ENCODE data around the gene JADE2.

JADE2 gene

GRCh38 chr5:134570886-134571285 lies 45.4 kb downstream of the JADE2 start:
- no peak for DNase-seq

GRCh38 chr5:134571693-134572405 lies 46.4 kb downstream of the JADE2 start:
- no peak for DNase-seq

- no peak for DNase-seq
Observed at GRCh38 chr5:134572811-134573210, 47.3 kb downstream of the JADE2 start.

- no peak for DNase-seq
Observed at GRCh38 chr5:134574521-134574920, 49.1 kb downstream of the JADE2 start.

- no peak for DNase-seq
Observed at GRCh38 chr5:134575316-134575715, 49.8 kb downstream of the JADE2 start.

- DNase-seq, result no peak
Observed at GRCh38 chr5:134576386-134577021, 51.0 kb downstream of the JADE2 start.

GRCh38 chr5:134577022-134577795 lies 51.7 kb downstream of the JADE2 start:
- no peak for DNase-seq

GRCh38 chr5:134577796-134578577 lies 52.5 kb downstream of the JADE2 start:
- peak; percentile 81 for DNase-seq

- no peak for DNase-seq
Observed at GRCh38 chr5:134578578-134579283, 53.3 kb downstream of the JADE2 start.

GRCh38 chr5:134579284-134579771 lies 53.9 kb downstream of the JADE2 start:
- no peak for DNase-seq

- DNase-seq, result no peak
Observed at GRCh38 chr5:134580001-134580460, 54.6 kb downstream of the JADE2 start.

GRCh38 chr5:134581241-134581981 lies 55.9 kb downstream of the JADE2 start:
- DNase-seq, result no peak

GRCh38 chr5:134582281-134582680 lies 56.8 kb downstream of the JADE2 start:
- no peak for DNase-seq

- DNase-seq, result no peak
Observed at GRCh38 chr5:134582941-134583340, 57.5 kb downstream of the JADE2 start.

- no peak for DNase-seq
Observed at GRCh38 chr5:134583766-134584165, 58.3 kb downstream of the JADE2 start.

GRCh38 chr5:134584662-134585061 lies 59.2 kb downstream of the JADE2 start:
- no peak for DNase-seq

- no peak for DNase-seq
Observed at GRCh38 chr5:134585966-134586365, 60.5 kb downstream of the JADE2 start.

GRCh38 chr5:134586866-134587524 lies 61.5 kb downstream of the JADE2 start:
- DNase-seq, result peak; percentile 88

- DNase-seq, result peak; percentile 47
Observed at GRCh38 chr5:134590992-134591659, 65.7 kb downstream of the JADE2 start.

GRCh38 chr5:134592141-134592746 lies 66.8 kb downstream of the JADE2 start:
- DNase-seq, result no peak
